HCT116 (cell line): ENCODE measurements around the gene UBQLN4. TPM values are rescaled to one million over a fixed set of nuclear protein-coding genes. Genes with fewer than 3 reads are reported as not detected.

Source experiments
- ATAC-seq: fragments of 200-7000 bp; cut with Tn5 transposase; 2 replicates; pipeline ENCODE4 v1.9.1; 2020; ENCODE audit warnings: mild to moderate bottlenecking, moderate library complexity
- BruUV-seq: library from RNA; stranded (reverse); fragments of 400-500 nt; replicated peaks from 2 replicates; lab custom pipeline; 2021; lab: Mats Ljungman, UMichigan
- CTCF ChIA-PET: fragments of 300-600 bp; sonication (Branson Sonifier 250); formaldehyde crosslinking; loops from one replicate; lab custom pipeline; 2021; ENCODE audit warnings: antibody characterized with exemption; lab: Charles Lee
- POLR2A ChIA-PET: fragments of 300-600, 350-600 bp; sonication (Branson Sonifier 250); formaldehyde crosslinking; loops from one replicate; lab custom pipeline; 2021; ENCODE audit warnings: antibody characterized with exemption; lab: Charles Lee
- RAD21 ChIA-PET, 2 experiments: fragments of 300-600 bp; sonication (Branson Sonifier 250); formaldehyde crosslinking; loops; one replicate each; lab custom pipeline; 2023; ENCODE audit warnings: low total read pairs in 2 of 2; ENCODE audit not compliant: uncharacterized antibody in 2 of 2, unreplicated experiment in 2 of 2, low non-redundant PET in 1 of 2; lab: Charles Lee
- DNase-seq: peaks from one replicate; pipeline ENCODE4 v3.0.0-alpha.2; 2010; ENCODE audit warnings: low read depth, low spot score
- H2AFZ ChIP-seq: fragments of 200-600 bp; shearing (Covaris generic), sonication (generic); 2 replicates; pipeline ENCODE4 v1.6.1; 2017; ENCODE audit warnings: low read depth, mixed run types, mixed read lengths, antibody characterized with exemption, low read length; ENCODE audit not compliant: poor library complexity, severe bottlenecking
- H3K27ac ChIP-seq: 2 replicates; pipeline ENCODE4 v1.5.1; 2012; ENCODE audit warnings: low read depth, low read length
- H3K27me3 ChIP-seq: fragments of 200-600 bp; sonication (generic); 2 replicates; pipeline ENCODE4 v1.6.1; 2016; ENCODE audit warnings: mixed run types, low read length, mixed read lengths; ENCODE audit not compliant: insufficient read depth
- H3K36me3 ChIP-seq, 2 experiments: fragments of 200-500 bp in 1 of 2; fragments of 200-600 bp in 1 of 2; sonication (Bioruptor generic) in 1 of 2; sonication (generic) in 1 of 2; 2 replicates each; pipeline versions ENCODE4 v1.5.1 to v1.6.1; 2014 to 2016; ENCODE audit warnings: low read length in 2 of 2, inconsistent platforms in 1 of 2, mixed read lengths in 1 of 2, mixed run types in 1 of 2; ENCODE audit not compliant: insufficient read depth in 2 of 2, control insufficient read depth in 1 of 2
- H3K4me1 ChIP-seq, 2 experiments: fragments of 200-600 bp in 1 of 2; sonication (generic) in 1 of 2; 2 replicates each; pipeline versions ENCODE4 v1.5.1 to v1.6.1; 2012 to 2017; ENCODE audit warnings: low read length in 2 of 2, inconsistent platforms in 1 of 2, mild to moderate bottlenecking in 1 of 2, mixed read lengths in 1 of 2, mixed run types in 1 of 2, moderate library complexity in 1 of 2; ENCODE audit not compliant: insufficient read depth in 2 of 2, control insufficient read depth in 1 of 2
- H3K4me2 ChIP-seq: fragments of 200-600 bp; sonication (generic); 2 replicates; pipeline ENCODE4 v1.6.1; 2017; ENCODE audit warnings: mixed run types, low read length, mixed read lengths
- H3K4me3 ChIP-seq, 2 experiments: fragments of 200-600 bp in 1 of 2; sonication (generic) in 1 of 2; replicated peaks in 1 of 2; 2 replicates each; pipeline ENCODE4 v1.5.1; 2011 to 2016; ENCODE audit warnings: low read length in 2 of 2, control low read depth in 1 of 2, low read depth in 1 of 2, mild to moderate bottlenecking in 1 of 2, mixed read lengths in 1 of 2, mixed run types in 1 of 2
- H3K79me2 ChIP-seq: fragments of 200-600 bp; sonication (generic); 2 replicates; pipeline ENCODE4 v1.6.1; 2017; ENCODE audit warnings: mild to moderate bottlenecking, mixed run types, low read length, moderate library complexity, mixed read lengths; ENCODE audit not compliant: insufficient read depth
- H3K9ac ChIP-seq: fragments of 200-600 bp; sonication (generic); 2 replicates; pipeline ENCODE4 v1.6.1; 2016; ENCODE audit warnings: low read length, mixed read lengths
- H3K9me2 ChIP-seq: fragments of 200-600 bp; sonication (generic), shearing (Covaris generic); 2 replicates; pipeline ENCODE4 v1.6.1; 2017; ENCODE audit warnings: mixed run types, mild to moderate bottlenecking, moderate library complexity; ENCODE audit not compliant: insufficient read depth
- H3K9me3 ChIP-seq, 2 experiments: fragments of 200-500 bp in 1 of 2; fragments of 200-600 bp in 1 of 2; sonication (Bioruptor generic) in 1 of 2; sonication (generic) in 1 of 2; 2 replicates each; pipeline ENCODE4 v1.6.1; 2014 to 2017; ENCODE audit warnings: low read length in 2 of 2, mixed read lengths in 2 of 2, inconsistent platforms in 1 of 2, low read depth in 1 of 2, mild to moderate bottlenecking in 1 of 2, mixed run types in 1 of 2, moderate library complexity in 1 of 2; ENCODE audit not compliant: control insufficient read depth in 1 of 2, insufficient read depth in 1 of 2
- H4K20me1 ChIP-seq: fragments of 200-600 bp; sonication (generic), shearing (Covaris generic); 2 replicates; pipeline ENCODE4 v1.6.1; 2017; ENCODE audit warnings: mixed run types, mild to moderate bottlenecking, moderate library complexity; ENCODE audit not compliant: insufficient read depth
- EZH2 ChIP-seq: fragments of 200-600 bp; sonication (generic); IDR thresholded peaks from 2 replicates; pipeline ENCODE4 v1.6.1; 2017; ENCODE audit warnings: antibody characterized with exemption, mixed run types
- FOSL1 ChIP-seq: IDR thresholded peaks from 2 replicates; pipeline ENCODE4 v1.6.1; 2012; ENCODE audit warnings: low read depth
- MAX ChIP-seq: IDR thresholded peaks from 2 replicates; pipeline ENCODE4 v1.6.1; 2012
- POLR2A ChIP-seq: IDR thresholded peaks from 2 replicates; pipeline ENCODE4 v1.7.0; 2011; ENCODE audit warnings: borderline replicate concordance; ENCODE audit not compliant: insufficient read depth, insufficient read length; ENCODE audit errors: extremely low read depth
- POLR2AphosphoS5 ChIP-seq: IDR thresholded peaks from 2 replicates; pipeline ENCODE4 v1.6.1; 2011; ENCODE audit warnings: mild to moderate bottlenecking, low read depth, low read length, moderate library complexity
- SIN3A ChIP-seq: IDR thresholded peaks from 2 replicates; pipeline ENCODE4 v1.6.1; 2012; ENCODE audit warnings: low read depth
- ZBTB33 ChIP-seq: IDR thresholded peaks from 2 replicates; pipeline ENCODE4 v1.6.1; 2011; ENCODE audit warnings: mild to moderate bottlenecking, low read length, moderate library complexity; ENCODE audit not compliant: insufficient replicate concordance; ENCODE audit errors: extremely low read depth
- ZNF274 ChIP-seq: fragments of 200-500 bp; sonication (Bioruptor generic); IDR thresholded peaks from 2 replicates; pipeline ENCODE4 v1.6.1; 2014; ENCODE audit warnings: mild to moderate bottlenecking, low read depth, low read length, inconsistent platforms
- intact Hi-C: fragments of 100-400 bp; cut with micrococcal nuclease; formaldehyde crosslinking; loops from 2 replicates; pipeline ENCODE4 v1.10.0; 2022
- total RNA-seq: library from RNA; stranded (reverse); gene quantifications from one replicate; pipeline ENCODE4 v1.2.1, GENCODE V29; 2021; ENCODE audit not compliant: unreplicated experiment

Gene UBQLN4
- total RNA-seq, 1 experiment from 2014 or later = 68.4 TPM

GRCh38 chr1:156065212-156065611, 11.6 kb upstream of the UBQLN4 start (continued):
- TF ChIP-seq ZNF274 (no peak), SIN3A (no peak)

GRCh38 chr1:156064615-156065014, 11.0 kb upstream of the UBQLN4 start:
- intact Hi-C loops = loop anchor here (10.0 kb wide), 1 partner anchor 60 kb away; no protein-coding TSS in a partner anchor
- Histone ChIP-seq H3K9me3 (no peaks in the 10 kb centered on the region), H3K4me1 (peaks cover 0 to 12% of the 10 kb centered on the region in 2 experiments; a peak in 1 of 4 replicates), H3K27ac (no peak overlapping the region), H3K27me3 (no peaks in the 10 kb centered on the region), H4K20me1 (no peaks in the 10 kb centered on the region), H3K4me3 (no peak overlapping the region), H3K9me2 (no peaks in the 10 kb centered on the region), H2AFZ (no peak overlapping the region), H3K79me2 (peaks cover 63% of the 10 kb centered on the region), H3K36me3 (peaks cover 11 to 21% of the 10 kb centered on the region in 2 experiments), H3K4me2 (no peak overlapping the region), H3K9ac (no peak overlapping the region)
- ChIA-PET POLR2A (no interaction called here), CTCF (no interaction called here), RAD21 (no interaction called here)
- no peak for ATAC-seq
- TF ChIP-seq EZH2 = no peak
- DNase-seq = no peak
- BruUV-seq = no TSS peak

GRCh38 chr1:156063997-156064285, 10.3 kb upstream of the UBQLN4 start:
- BruUV-seq = no TSS peak
- Histone ChIP-seq H3K4me2 (no peak overlapping the region), H3K9me2 (no peaks in the 10 kb centered on the region), H3K27ac (0 out of 2 replicates have a peak overlapping the region, but pooled peaks have one; percentile 5), H2AFZ (no peak overlapping the region), H3K4me1 (peaks cover 0 to 12% of the 10 kb centered on the region in 2 experiments; a peak in 1 of 4 replicates), H3K4me3 (no peak overlapping the region), H4K20me1 (no peaks in the 10 kb centered on the region), H3K36me3 (peaks cover 9 to 17% of the 10 kb centered on the region in 2 experiments; a peak in 2 of 4 replicates), H3K9ac (no peak overlapping the region), H3K79me2 (peaks cover 63% of the 10 kb centered on the region), H3K27me3 (no peaks in the 10 kb centered on the region), H3K9me3 (no peaks in the 10 kb centered on the region)
- POLR2A ChIA-PET = no interaction called here
- TF ChIP-seq ZBTB33 = no peak
- TF ChIP-seq MAX = no peak
- no peak for TF ChIP-seq POLR2AphosphoS5
- no peak for TF ChIP-seq FOSL1
- no peak for TF ChIP-seq SIN3A
- TF ChIP-seq POLR2A = no peak
- no peak for DNase-seq
- CTCF ChIA-PET = no interaction called here
- RAD21 ChIA-PET = no interaction called here
- no peak for ATAC-seq
- intact Hi-C loops = loop anchor here (10.0 kb wide), 1 partner anchor 59 kb away; no protein-coding TSS in a partner anchor
